HCT116 (cell line): ENCODE data around the gene ALDH1L1. TPM values are rescaled to one million over a fixed set of nuclear protein-coding genes. Genes with fewer than 3 reads are reported as not detected.

Experiments used
- ATAC-seq: fragments of 200-7000 bp; cut with Tn5 transposase; 2 replicates; pipeline ENCODE4 v1.9.1; 2020; ENCODE audit warnings: mild to moderate bottlenecking, moderate library complexity
- BruUV-seq: library from RNA; stranded (reverse); fragments of 400-500 nt; replicated peaks from 2 replicates; lab custom pipeline; 2021; lab: Mats Ljungman, UMichigan
- CTCF ChIA-PET: fragments of 300-600 bp; sonication (Branson Sonifier 250); formaldehyde crosslinking; loops from one replicate; lab custom pipeline; 2021; ENCODE audit warnings: antibody characterized with exemption; lab: Charles Lee
- POLR2A ChIA-PET: fragments of 300-600, 350-600 bp; sonication (Branson Sonifier 250); formaldehyde crosslinking; loops from one replicate; lab custom pipeline; 2021; ENCODE audit warnings: antibody characterized with exemption; lab: Charles Lee
- RAD21 ChIA-PET, 2 experiments: fragments of 300-600 bp; sonication (Branson Sonifier 250); formaldehyde crosslinking; loops; one replicate each; lab custom pipeline; 2023; ENCODE audit warnings: low total read pairs in 2 of 2; ENCODE audit not compliant: uncharacterized antibody in 2 of 2, unreplicated experiment in 2 of 2, low non-redundant PET in 1 of 2; lab: Charles Lee
- DNase-seq: peaks from one replicate; pipeline ENCODE4 v3.0.0-alpha.2; 2010; ENCODE audit warnings: low read depth, low spot score
- H2AFZ ChIP-seq: fragments of 200-600 bp; shearing (Covaris generic), sonication (generic); 2 replicates; pipeline ENCODE4 v1.6.1; 2017; ENCODE audit warnings: low read depth, mixed run types, mixed read lengths, antibody characterized with exemption, low read length; ENCODE audit not compliant: poor library complexity, severe bottlenecking
- H3K27ac ChIP-seq: 2 replicates; pipeline ENCODE4 v1.5.1; 2012; ENCODE audit warnings: low read depth, low read length
- H3K27me3 ChIP-seq: fragments of 200-600 bp; sonication (generic); 2 replicates; pipeline ENCODE4 v1.6.1; 2016; ENCODE audit warnings: mixed run types, low read length, mixed read lengths; ENCODE audit not compliant: insufficient read depth
- H3K36me3 ChIP-seq, 2 experiments: fragments of 200-500 bp in 1 of 2; fragments of 200-600 bp in 1 of 2; sonication (Bioruptor generic) in 1 of 2; sonication (generic) in 1 of 2; 2 replicates each; pipeline versions ENCODE4 v1.5.1 to v1.6.1; 2014 to 2016; ENCODE audit warnings: low read length in 2 of 2, inconsistent platforms in 1 of 2, mixed read lengths in 1 of 2, mixed run types in 1 of 2; ENCODE audit not compliant: insufficient read depth in 2 of 2, control insufficient read depth in 1 of 2
- H3K4me1 ChIP-seq, 2 experiments: fragments of 200-600 bp in 1 of 2; sonication (generic) in 1 of 2; 2 replicates each; pipeline versions ENCODE4 v1.5.1 to v1.6.1; 2012 to 2017; ENCODE audit warnings: low read length in 2 of 2, inconsistent platforms in 1 of 2, mild to moderate bottlenecking in 1 of 2, mixed read lengths in 1 of 2, mixed run types in 1 of 2, moderate library complexity in 1 of 2; ENCODE audit not compliant: insufficient read depth in 2 of 2, control insufficient read depth in 1 of 2
- H3K4me2 ChIP-seq: fragments of 200-600 bp; sonication (generic); 2 replicates; pipeline ENCODE4 v1.6.1; 2017; ENCODE audit warnings: mixed run types, low read length, mixed read lengths
- H3K4me3 ChIP-seq, 2 experiments: fragments of 200-600 bp in 1 of 2; sonication (generic) in 1 of 2; replicated peaks in 1 of 2; 2 replicates each; pipeline ENCODE4 v1.5.1; 2011 to 2016; ENCODE audit warnings: low read length in 2 of 2, control low read depth in 1 of 2, low read depth in 1 of 2, mild to moderate bottlenecking in 1 of 2, mixed read lengths in 1 of 2, mixed run types in 1 of 2
- H3K79me2 ChIP-seq: fragments of 200-600 bp; sonication (generic); 2 replicates; pipeline ENCODE4 v1.6.1; 2017; ENCODE audit warnings: mild to moderate bottlenecking, mixed run types, low read length, moderate library complexity, mixed read lengths; ENCODE audit not compliant: insufficient read depth
- H3K9ac ChIP-seq: fragments of 200-600 bp; sonication (generic); 2 replicates; pipeline ENCODE4 v1.6.1; 2016; ENCODE audit warnings: low read length, mixed read lengths
- H3K9me2 ChIP-seq: fragments of 200-600 bp; sonication (generic), shearing (Covaris generic); 2 replicates; pipeline ENCODE4 v1.6.1; 2017; ENCODE audit warnings: mixed run types, mild to moderate bottlenecking, moderate library complexity; ENCODE audit not compliant: insufficient read depth
- H3K9me3 ChIP-seq, 2 experiments: fragments of 200-500 bp in 1 of 2; fragments of 200-600 bp in 1 of 2; sonication (Bioruptor generic) in 1 of 2; sonication (generic) in 1 of 2; 2 replicates each; pipeline ENCODE4 v1.6.1; 2014 to 2017; ENCODE audit warnings: low read length in 2 of 2, mixed read lengths in 2 of 2, inconsistent platforms in 1 of 2, low read depth in 1 of 2, mild to moderate bottlenecking in 1 of 2, mixed run types in 1 of 2, moderate library complexity in 1 of 2; ENCODE audit not compliant: control insufficient read depth in 1 of 2, insufficient read depth in 1 of 2
- H4K20me1 ChIP-seq: fragments of 200-600 bp; sonication (generic), shearing (Covaris generic); 2 replicates; pipeline ENCODE4 v1.6.1; 2017; ENCODE audit warnings: mixed run types, mild to moderate bottlenecking, moderate library complexity; ENCODE audit not compliant: insufficient read depth
- CEBPB ChIP-seq: IDR thresholded peaks from 2 replicates; pipeline ENCODE4 v1.6.1; 2012; ENCODE audit warnings: low read depth
- EZH2phosphoT487 ChIP-seq: fragments of 200-600 bp; IDR thresholded peaks from 2 replicates; pipeline ENCODE4 v1.6.1; 2018; ENCODE audit warnings: antibody characterized with exemption, borderline replicate concordance
- JUND ChIP-seq: IDR thresholded peaks from 2 replicates; pipeline ENCODE4 v1.6.1; 2012
- POLR2AphosphoS5 ChIP-seq: IDR thresholded peaks from 2 replicates; pipeline ENCODE4 v1.6.1; 2011; ENCODE audit warnings: mild to moderate bottlenecking, low read depth, low read length, moderate library complexity
- RAD21 ChIP-seq: IDR thresholded peaks from 2 replicates; pipeline ENCODE4 v1.6.1; 2012; ENCODE audit warnings: low read depth, mild to moderate bottlenecking
- SIN3A ChIP-seq: IDR thresholded peaks from 2 replicates; pipeline ENCODE4 v1.6.1; 2012; ENCODE audit warnings: low read depth
- SP1 ChIP-seq: IDR thresholded peaks from 2 replicates; pipeline ENCODE4 v1.6.1; 2012; ENCODE audit warnings: low read depth
- SRF ChIP-seq: IDR thresholded peaks from 2 replicates; pipeline ENCODE4 v1.6.1; 2012; ENCODE audit warnings: low read depth
- YY1 ChIP-seq: IDR thresholded peaks from 2 replicates; pipeline ENCODE4 v1.6.1; 2011; ENCODE audit warnings: low read length, low read depth, moderate library complexity, mild to moderate bottlenecking; ENCODE audit not compliant: insufficient replicate concordance; ENCODE audit errors: extremely low read depth
- ZNF274 ChIP-seq: fragments of 200-500 bp; sonication (Bioruptor generic); IDR thresholded peaks from 2 replicates; pipeline ENCODE4 v1.6.1; 2014; ENCODE audit warnings: mild to moderate bottlenecking, low read depth, low read length, inconsistent platforms
- intact Hi-C: fragments of 100-400 bp; cut with micrococcal nuclease; formaldehyde crosslinking; loops from 2 replicates; pipeline ENCODE4 v1.10.0; 2022
- total RNA-seq: library from RNA; stranded (reverse); gene quantifications from one replicate; pipeline ENCODE4 v1.2.1, GENCODE V29; 2021; ENCODE audit not compliant: unreplicated experiment
- TF ChIP-seq, protein P1 (sequence below): IDR thresholded peaks from 2 replicates; pipeline ENCODE4 v1.6.1; 2012; ENCODE audit warnings: low read depth
- TF ChIP-seq, protein P2 (sequence below): IDR thresholded peaks from 2 replicates; pipeline ENCODE4 v1.6.1; 2011; ENCODE audit warnings: mild to moderate bottlenecking, low read length, moderate library complexity; ENCODE audit not compliant: insufficient replicate concordance; ENCODE audit errors: extremely low read depth
- TF ChIP-seq, protein P3 (sequence below), 3 experiments: fragments of 200-600 bp in 1 of 3; sonication (generic) in 1 of 3; IDR thresholded peaks in 2 of 3; conservative IDR thresholded peaks in 1 of 3; 2 replicates each; pipeline ENCODE4 v1.5.1; 2012 to 2017; ENCODE audit warnings: low read depth in 2 of 3, low read length in 2 of 3, antibody characterized with exemption in 1 of 3, borderline replicate concordance in 1 of 3, control low read depth in 1 of 3, mild to moderate bottlenecking in 1 of 3, mixed read lengths in 1 of 3, mixed run types in 1 of 3, moderate library complexity in 1 of 3; ENCODE audit not compliant: insufficient read depth in 1 of 3

The ALDH1L1 gene
- total RNA-seq, 1 experiment from 2014 or later, result 0.81 TPM

- Histone ChIP-seq H3K9me3 (no peaks in the 10 kb centered on the region), H3K9me2 (no peaks in the 10 kb centered on the region), H3K4me3 (no peak overlapping the region), H3K4me1 (peaks cover 0 to 4% of the 10 kb centered on the region in 2 experiments; a peak in 1 of 4 replicates), H3K27me3 (no peaks in the 10 kb centered on the region), H3K9ac (no peak overlapping the region), H3K79me2 (no peaks in the 10 kb centered on the region), H3K36me3 (no peaks in the 10 kb centered on the region), H4K20me1 (no peaks in the 10 kb centered on the region), H3K4me2 (no peak overlapping the region), H3K27ac (no peak overlapping the region), H2AFZ (no peak overlapping the region)
- ChIA-PET POLR2A (no interaction called here), RAD21 (interaction anchor here in 1 of 2 experiments (0.6 kb wide), 1 partner anchor 132 kb away, joined by 3 read pairs; no protein-coding TSS in a partner anchor), CTCF (no interaction called here)
- intact Hi-C loops, result no loop called here
- BruUV-seq, result no TSS peak
- no peak for TF ChIP-seq RAD21
- TF ChIP-seq SP1, result no peak
- TF ChIP-seq POLR2AphosphoS5, result no peak
- TF ChIP-seq, protein P1, sequence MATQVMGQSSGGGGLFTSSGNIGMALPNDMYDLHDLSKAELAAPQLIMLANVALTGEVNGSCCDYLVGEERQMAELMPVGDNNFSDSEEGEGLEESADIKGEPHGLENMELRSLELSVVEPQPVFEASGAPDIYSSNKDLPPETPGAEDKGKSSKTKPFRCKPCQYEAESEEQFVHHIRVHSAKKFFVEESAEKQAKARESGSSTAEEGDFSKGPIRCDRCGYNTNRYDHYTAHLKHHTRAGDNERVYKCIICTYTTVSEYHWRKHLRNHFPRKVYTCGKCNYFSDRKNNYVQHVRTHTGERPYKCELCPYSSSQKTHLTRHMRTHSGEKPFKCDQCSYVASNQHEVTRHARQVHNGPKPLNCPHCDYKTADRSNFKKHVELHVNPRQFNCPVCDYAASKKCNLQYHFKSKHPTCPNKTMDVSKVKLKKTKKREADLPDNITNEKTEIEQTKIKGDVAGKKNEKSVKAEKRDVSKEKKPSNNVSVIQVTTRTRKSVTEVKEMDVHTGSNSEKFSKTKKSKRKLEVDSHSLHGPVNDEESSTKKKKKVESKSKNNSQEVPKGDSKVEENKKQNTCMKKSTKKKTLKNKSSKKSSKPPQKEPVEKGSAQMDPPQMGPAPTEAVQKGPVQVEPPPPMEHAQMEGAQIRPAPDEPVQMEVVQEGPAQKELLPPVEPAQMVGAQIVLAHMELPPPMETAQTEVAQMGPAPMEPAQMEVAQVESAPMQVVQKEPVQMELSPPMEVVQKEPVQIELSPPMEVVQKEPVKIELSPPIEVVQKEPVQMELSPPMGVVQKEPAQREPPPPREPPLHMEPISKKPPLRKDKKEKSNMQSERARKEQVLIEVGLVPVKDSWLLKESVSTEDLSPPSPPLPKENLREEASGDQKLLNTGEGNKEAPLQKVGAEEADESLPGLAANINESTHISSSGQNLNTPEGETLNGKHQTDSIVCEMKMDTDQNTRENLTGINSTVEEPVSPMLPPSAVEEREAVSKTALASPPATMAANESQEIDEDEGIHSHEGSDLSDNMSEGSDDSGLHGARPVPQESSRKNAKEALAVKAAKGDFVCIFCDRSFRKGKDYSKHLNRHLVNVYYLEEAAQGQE, result no peak
- no peak for TF ChIP-seq JUND
- no peak for TF ChIP-seq SIN3A
- TF ChIP-seq, protein P2, sequence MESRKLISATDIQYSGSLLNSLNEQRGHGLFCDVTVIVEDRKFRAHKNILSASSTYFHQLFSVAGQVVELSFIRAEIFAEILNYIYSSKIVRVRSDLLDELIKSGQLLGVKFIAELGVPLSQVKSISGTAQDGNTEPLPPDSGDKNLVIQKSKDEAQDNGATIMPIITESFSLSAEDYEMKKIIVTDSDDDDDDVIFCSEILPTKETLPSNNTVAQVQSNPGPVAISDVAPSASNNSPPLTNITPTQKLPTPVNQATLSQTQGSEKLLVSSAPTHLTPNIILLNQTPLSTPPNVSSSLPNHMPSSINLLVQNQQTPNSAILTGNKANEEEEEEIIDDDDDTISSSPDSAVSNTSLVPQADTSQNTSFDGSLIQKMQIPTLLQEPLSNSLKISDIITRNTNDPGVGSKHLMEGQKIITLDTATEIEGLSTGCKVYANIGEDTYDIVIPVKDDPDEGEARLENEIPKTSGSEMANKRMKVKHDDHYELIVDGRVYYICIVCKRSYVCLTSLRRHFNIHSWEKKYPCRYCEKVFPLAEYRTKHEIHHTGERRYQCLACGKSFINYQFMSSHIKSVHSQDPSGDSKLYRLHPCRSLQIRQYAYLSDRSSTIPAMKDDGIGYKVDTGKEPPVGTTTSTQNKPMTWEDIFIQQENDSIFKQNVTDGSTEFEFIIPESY, result no peak
- TF ChIP-seq EZH2phosphoT487, result no peak
- no peak for TF ChIP-seq ZNF274
- TF ChIP-seq YY1, result no peak
- TF ChIP-seq CEBPB, result no peak
- TF ChIP-seq SRF, result no peak
- TF ChIP-seq, protein P3, sequence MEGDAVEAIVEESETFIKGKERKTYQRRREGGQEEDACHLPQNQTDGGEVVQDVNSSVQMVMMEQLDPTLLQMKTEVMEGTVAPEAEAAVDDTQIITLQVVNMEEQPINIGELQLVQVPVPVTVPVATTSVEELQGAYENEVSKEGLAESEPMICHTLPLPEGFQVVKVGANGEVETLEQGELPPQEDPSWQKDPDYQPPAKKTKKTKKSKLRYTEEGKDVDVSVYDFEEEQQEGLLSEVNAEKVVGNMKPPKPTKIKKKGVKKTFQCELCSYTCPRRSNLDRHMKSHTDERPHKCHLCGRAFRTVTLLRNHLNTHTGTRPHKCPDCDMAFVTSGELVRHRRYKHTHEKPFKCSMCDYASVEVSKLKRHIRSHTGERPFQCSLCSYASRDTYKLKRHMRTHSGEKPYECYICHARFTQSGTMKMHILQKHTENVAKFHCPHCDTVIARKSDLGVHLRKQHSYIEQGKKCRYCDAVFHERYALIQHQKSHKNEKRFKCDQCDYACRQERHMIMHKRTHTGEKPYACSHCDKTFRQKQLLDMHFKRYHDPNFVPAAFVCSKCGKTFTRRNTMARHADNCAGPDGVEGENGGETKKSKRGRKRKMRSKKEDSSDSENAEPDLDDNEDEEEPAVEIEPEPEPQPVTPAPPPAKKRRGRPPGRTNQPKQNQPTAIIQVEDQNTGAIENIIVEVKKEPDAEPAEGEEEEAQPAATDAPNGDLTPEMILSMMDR (IDR thresholded peaks at IDR 0.05 in 2 of 3, conservative IDR thresholded peaks at IDR 0.05 in 1 of 3; ENCODE audit: borderline replicate concordance in 1 of 3, insufficient read depth in 1 of 3, low read depth in 2 of 3, low read length in 2 of 3), result no peak
- DNase-seq (no peak), ATAC-seq (no peak)
Measured at GRCh38 chr3:126125781-126126251, 54.6 kb downstream of the ALDH1L1 start.
